Measurements from ENCODE around the gene HIGD1A. TPM values are rescaled to one million over a fixed set of nuclear protein-coding genes. Genes with fewer than 3 reads are reported as not detected.

HIGD1A gene
- total RNA-seq, 1 donor from 2014 or later = 70.5 TPM

DNA sequence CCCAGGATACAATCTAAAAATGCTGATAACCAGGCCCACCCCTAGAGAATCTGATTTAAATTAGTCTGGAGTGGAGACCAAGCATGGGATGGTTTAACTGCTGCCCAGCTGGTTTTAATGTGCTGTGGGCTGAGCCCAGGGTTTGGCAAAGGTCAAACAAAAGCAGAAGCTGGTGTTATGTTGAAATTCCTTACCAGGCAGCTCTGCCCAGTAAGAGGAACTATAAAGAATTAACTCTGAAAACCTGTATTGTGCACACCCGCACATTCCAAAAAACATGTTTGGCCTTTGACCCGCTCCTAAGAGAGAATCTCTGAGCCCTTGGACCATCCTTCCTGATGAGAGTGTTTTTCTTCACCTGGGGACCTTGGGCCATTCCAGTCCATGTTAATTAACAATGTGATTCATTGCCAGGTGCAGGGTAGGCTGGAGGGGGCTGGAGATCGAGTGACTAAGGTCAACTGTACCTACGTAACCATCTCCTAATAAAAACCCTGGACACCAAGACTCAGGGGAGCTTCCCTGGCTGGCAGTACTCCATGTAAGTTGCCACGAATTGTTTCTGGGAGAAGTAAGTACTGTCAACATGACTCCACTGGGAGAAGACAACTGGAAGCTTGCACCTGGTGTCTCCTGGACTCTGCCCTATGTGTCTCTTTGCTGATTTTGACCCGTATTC lies 42.1 kb downstream of the HIGD1A start:
- intact Hi-C loops (cut with micrococcal nuclease) = no loop called here

DNA sequence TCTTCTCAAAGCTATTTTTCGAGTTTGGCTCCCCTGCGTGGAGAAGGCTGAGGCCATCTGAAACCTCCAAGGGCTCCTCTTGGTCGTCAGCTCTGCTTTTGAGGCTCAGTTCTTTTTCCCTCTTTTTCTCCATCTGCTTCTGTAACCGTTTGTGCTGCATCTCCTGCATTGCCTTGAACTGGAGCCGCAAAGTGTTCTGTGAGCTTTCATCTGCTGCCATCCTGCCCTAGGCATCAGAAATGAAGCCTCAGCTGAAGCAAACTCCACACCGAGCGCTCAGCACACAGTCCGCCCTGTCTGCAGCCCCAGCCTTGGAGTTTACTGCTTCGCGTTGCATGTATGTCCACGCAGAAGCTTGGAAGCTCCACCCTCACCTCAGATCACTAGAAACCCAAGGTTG lies 46.2 kb downstream of the HIGD1A start:
- intact Hi-C loops (cut with micrococcal nuclease) = no loop called here

DNA sequence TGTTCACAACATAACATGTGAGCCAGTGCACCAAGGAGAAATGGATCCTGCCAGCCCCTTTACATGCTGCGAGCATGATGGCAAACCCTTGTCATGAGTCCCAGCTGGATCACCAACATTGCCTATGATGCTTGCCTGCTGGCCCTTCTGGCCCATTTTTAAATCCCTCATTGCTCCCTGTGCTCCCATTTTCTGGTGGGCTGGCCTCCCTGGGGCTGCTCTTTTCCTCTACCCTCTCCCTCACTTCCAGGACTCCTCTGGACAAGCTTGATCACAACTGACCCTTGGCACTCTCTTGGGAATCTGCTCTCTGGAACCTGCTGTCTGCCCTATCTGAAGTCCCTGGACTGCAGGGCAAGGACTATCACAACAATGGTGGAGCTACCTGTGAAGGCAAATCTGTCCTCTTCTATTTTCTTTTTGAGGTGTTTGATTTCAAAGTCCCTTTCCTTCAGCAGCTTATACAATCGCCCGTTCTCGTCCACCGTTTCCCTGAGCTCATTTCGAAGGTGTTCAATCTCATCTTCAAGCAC lies 47.5 kb downstream of the HIGD1A start:
- intact Hi-C loops (cut with micrococcal nuclease) = no loop called here

DNA sequence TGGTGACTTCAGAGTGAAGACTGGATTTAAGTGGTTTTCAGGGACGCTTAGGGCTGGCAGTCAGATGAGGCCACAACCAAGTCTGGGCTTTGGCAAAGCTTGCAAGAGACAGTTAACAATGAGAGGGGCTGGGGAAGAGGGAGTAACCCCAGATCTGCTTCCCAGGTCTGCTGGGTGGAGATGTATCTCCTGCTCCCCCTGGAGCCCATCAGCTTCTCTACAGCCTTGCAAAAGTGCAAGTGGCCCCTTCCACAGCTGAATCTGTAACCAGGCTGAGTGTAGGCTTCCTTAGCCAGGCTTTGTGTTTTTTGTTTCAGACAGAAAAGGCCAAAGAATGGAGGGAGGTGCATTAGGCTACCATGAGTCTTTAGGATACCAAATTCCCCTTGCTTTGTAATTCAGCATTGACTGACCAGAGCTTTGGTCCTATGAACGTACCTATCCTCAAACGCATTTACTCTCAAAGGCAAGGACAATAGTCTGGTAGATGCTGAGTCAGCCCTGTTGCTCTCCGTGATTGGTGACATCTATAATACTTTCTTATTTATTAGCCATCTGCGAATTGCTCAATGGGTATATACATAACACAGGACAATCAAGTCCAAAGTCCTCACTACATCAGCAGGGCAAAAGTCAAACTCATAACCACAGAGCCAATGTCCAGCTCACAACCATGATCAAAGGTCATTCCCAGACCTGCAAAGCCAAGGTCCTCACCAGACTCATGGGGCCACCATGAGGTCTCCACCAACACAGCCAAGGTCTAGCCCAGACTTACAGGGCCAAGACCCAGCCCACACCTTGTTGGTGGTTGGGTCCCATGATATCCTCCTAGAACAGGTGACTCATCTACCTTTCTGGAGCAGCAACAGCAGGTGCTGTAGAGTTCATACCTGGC lies 48.4 kb downstream of the HIGD1A start:
- intact Hi-C loops (cut with micrococcal nuclease) = no loop called here

DNA sequence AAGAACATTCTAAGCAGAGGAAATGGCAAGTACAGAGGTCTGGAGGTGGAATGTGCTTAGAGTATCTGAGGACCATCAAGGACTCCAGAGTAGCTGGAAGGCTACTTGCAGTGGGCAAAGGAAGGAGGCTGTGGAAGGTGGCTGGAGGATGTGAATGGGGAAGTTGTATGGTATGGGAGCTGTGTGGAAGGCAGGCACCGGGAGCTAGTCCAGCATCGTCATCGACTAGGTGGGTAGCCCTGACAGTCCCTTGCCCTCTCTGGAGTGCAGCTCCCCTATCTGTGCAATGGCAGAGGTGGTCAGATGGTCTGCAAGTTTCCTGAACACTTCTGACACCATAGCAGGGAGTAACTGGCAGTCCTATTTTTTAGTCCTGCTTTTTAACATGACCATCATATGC lies 50.5 kb downstream of the HIGD1A start:
- intact Hi-C loops (cut with micrococcal nuclease) = no loop called here

DNA sequence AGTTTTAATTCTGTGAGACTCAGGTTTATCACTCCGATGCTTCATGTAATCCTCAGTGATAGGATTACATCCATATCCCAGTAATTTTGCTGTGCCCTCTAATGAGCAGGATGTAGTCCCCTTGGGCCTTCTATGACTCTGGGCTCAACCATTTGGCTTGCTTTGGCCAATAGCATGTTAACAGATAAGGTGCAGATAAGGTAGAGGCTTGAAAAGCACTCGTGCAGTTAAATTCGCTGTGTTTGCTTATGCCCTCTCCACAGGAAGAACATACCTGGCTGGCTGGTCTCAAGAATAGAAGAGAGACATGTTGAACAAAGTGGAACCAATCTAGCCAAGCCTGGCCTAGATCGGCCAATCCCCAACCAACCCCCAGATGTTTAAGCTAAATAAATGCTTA lies 51.3 kb downstream of the HIGD1A start:
- intact Hi-C loops (cut with micrococcal nuclease) = no loop called here

DNA sequence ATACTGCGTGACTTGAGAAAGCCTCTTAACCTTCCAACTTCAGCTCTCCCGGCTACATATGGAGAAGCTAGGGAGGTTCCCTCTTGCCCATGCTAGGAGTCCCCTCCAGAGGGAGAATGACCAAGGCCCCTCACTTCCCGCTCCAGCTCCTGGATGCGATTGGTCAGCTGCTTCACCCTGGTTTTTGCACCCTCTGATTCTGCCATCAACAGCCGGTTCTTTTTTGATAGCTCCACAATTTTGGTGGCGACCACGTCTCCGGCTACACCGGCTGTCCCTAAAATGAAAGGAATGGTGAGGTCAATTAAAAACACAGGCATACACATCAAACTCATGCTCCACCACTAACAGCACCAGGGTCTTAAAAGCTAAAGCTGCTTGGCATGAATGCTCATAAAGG lies 51.8 kb downstream of the HIGD1A start:
- intact Hi-C loops (cut with micrococcal nuclease) = no loop called here

DNA sequence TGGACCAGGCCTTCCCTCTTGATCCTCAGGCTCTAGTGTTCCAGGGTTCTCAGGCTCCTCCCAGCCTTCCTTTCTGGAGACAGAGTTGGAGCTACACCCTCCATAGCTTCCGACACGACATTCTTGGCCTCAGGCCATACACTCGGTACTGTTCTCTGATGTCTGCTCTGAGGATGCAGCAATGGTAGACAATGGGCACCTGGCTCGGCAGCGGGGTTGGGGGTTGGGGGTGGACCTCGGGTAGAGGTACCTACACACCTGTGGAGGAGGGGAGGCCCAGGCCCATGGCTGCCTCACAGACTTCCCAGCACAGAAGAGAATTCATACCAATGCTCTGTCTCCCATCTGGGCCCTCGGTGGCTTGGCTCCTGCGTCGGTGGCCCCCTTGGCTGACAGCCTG lies 52.7 kb downstream of the HIGD1A start:
- intact Hi-C loops (cut with micrococcal nuclease) = no loop called here

DNA sequence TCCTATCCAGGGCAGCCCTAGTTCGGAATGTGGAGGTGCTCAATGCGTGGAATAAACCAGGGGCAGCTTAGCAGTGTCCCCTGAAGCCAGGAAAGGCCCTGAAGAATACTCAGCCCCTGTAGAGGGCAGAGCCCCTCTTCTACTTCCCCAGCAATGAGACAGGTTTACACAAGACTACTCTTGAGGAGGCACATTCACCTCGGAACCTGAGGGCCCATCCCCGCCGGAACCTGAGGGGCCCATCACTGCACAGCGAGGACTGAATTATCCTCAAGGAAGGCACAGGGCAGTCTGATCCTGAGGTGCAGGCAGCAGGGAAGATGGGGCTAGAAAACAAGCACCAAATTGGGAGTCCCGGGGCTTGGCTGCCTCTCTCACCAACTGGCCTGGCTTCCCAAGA lies 53.5 kb downstream of the HIGD1A start:
- intact Hi-C loops (cut with micrococcal nuclease) = no loop called here

DNA sequence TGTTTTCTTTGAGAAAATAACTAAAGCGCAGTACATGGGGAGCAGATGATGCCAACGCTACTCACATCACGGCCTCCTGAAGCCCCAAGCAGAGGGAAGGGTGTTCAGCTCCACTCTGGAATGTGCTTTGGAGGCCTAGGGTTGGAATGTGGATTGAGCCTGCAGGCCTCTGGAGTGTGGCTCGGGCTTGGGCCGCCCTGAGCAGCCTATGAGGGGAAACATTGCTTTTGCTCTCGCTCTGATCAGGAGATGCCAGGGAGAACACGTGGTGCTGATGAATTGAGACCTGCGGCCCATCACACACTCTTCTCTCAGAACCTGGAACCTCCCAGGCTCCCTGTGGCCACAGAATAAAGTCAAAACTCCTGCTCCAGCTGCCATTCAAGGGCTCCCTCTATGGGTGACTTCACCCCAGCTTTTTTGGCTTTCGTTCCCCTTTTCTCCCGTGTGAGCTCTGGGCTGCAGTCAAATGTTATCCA lies 54.5 kb downstream of the HIGD1A start:
- intact Hi-C loops (cut with micrococcal nuclease) = loop anchor here (10.0 kb wide), 1 partner anchor 195 kb away; no protein-coding TSS in a partner anchor

DNA sequence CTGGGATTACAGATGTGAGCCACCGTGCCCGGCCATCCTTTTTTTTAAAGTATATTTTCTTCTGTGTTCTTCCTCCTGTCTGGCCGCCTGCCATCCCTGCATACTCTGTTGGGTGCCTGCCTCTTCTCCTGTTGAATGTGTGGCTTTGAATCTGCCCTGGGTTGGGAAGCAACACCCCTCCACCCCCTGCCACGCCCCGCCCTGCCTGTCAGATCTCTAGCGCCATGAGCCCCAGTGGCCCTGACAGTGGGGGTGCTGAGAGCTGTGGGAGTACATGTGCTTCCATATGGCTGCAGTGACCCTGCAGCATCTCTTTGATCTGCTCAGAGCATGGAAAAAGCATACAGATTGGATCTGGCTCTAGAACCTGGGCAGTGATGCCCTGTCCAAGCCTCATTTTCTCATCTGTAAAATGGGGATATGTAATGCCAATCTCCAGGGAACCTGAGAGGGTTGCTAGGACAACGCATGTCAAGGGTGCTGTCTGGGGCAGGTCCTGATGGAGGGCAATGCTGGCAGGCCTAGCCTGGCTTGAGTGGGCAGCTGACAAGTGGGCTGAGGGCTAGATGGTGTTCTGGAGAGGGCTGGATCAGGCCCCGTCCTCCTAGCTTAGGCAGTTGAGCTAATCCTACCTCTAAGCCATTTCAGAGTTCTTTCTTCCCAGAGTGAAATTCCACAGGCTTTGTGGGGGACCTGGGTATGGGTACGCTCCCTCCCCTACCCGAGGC lies 55.1 kb downstream of the HIGD1A start:
- intact Hi-C loops (cut with micrococcal nuclease) = loop anchor here (10.0 kb wide), 1 partner anchor 194 kb away; no protein-coding TSS in a partner anchor

DNA sequence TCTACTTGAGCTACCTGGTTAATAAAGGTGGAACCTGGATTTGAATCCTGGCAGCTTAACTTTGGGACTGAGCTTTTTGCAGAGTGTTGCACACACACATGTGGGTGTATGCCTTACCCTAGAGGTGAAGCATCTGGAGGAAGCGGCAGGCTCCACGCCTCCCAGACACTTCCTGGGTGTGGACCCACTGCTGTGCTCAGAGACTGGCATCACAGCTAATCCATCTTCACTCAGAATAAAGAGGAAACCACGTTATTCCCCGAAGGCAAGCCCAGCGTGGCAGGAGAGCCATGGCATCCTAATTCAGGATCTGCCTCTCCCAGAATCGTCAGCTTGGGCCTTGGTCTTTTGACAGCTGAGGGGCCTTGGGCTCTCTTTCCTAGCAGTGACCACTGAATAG lies 56.7 kb downstream of the HIGD1A start:
- intact Hi-C loops (cut with micrococcal nuclease) = loop anchor here (10.0 kb wide), 1 partner anchor 193 kb away; no protein-coding TSS in a partner anchor

DNA sequence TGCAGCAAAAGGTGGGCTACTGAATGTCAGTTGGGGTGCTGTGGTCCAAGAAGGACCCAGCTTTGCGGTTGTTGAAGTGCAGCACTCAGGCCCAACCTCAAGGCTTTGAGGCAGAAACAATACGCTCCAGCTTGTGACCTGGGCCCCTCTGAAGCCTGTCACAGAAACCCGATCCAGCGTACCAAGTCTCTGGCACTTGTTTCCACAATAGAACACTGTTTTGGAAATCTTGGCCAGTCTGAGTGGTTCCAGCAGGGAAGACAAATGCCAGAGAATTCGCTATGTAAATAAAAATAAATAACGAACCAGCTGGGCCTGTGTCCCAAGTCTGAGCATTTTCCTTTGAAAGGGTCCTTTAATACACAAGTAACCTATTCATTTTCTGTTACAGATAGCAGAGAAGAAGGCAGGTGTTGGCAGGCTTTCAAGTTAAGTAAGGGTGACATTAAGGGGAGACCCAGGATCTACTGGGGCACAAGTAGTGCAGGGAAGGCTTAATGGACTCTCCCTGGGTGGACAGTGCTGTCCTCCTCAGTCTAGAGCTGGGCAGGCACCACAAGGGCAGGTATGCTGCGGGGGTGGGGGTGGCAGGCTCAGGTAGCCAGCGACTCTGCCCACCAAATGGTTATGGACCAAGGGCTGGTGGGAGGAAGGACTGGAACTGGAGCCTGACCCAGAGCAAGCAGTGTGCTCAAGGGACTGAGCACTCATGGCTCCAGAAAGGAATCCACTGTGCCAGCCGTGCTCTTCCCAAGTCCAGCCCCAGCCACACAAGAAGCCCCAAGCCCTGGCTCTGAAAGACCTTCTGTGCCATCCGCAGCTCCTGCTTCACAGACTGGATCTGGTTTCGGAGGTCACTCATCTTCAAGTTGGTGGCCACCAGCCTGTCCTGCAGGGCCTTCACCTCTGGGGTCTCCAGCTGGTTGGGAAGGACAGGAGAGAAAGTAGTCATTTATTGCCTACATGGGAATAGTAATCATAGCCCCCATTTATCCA lies 57.5 kb downstream of the HIGD1A start:
- intact Hi-C loops (cut with micrococcal nuclease) = loop anchor here (10.0 kb wide), 1 partner anchor 192 kb away; no protein-coding TSS in a partner anchor

DNA sequence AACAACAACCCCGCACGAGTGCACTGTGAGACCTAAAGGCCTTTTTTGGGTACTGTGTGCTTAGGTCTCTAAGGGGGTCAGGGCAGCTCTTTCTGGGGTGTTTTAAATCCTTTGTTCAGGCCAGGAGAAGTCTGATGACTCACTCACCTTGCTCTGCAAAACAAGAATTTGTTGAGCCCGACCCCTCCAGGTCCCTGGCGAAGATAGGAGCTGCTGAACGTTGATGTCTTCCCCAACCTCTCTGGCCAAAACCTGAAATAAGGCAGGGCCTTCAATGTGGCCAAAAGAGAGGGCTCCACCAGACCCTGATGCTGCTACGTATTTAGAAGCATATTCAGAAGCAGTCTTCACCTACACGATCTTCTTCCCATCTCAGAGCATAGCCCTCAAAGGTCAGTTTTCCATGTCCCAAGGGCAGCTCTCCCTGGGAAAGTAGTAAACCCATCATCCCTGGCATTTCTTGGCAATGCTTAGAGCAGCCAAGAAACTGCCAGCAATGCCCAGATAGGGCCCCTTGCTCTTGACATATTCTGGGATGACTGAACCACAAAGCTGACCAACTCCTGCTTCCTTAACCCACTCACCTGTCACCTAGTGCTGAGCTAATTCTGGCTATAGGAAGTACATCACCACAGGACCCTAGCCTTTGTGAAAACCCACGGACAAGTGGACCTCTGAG lies 58.4 kb downstream of the HIGD1A start:
- intact Hi-C loops (cut with micrococcal nuclease) = loop anchor here (2.0 to 10.0 kb wide), 2 partner anchors 107 to 191 kb away; no protein-coding TSS in a partner anchor

DNA sequence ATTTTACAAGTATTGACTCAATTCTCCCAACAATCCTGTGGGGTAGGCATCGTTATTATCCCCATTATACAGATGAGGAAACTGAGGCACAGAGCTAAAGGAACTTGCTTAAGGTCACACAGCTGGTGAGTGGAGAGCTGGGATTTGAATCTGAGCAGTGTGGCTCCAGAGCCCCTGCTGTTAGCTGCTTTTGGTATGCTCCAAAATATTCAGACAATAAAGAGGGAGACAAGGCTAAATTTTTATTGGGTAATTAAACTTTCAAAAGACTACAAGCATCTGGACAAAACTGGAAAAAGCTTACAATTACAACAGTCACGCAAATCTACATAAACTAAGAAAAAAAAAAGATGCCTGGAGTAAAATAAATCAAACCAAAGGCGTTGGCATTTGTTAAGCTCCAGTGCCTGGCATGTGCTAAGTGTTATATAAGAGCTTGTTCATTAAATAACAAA lies 59.0 kb downstream of the HIGD1A start:
- intact Hi-C loops (cut with micrococcal nuclease) = loop anchor here (2.0 to 10.0 kb wide), 2 partner anchors 107 to 191 kb away; no protein-coding TSS in a partner anchor

DNA sequence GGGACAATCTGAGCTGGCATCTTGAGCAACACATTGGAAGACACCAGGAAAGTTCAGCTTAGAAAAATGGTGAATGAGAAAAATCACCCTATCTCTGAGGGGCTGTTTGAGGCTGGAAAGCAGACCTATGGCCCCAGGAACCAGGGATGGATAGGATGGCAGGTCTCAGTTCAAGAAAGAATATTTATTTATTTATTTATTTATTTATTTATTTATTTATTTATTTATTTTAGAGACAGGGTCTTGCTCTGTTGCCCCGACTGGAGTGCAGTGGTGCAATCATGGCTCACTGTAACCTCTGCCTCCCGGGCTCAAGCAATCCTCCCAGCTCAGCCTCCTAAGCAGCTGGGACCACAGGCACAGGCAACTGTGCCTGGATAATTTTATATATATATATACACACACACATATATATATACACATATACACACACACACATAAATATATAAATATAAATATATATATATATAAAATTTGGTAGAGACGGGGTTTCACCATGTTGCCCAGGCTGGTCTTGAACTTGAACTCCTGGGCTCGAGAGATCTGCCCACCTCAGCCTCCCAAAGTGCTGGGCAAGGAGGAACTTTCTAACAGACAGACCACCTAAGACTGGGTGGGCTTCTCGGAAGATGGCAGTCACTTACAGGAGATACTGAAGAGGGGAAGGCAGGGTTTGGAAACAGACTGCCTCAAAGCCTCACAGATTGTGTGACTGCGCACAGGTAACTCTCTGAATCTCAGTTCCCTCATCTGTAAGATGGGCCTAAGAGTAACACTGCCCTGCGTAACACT lies 60.9 kb downstream of the HIGD1A start:
- intact Hi-C loops (cut with micrococcal nuclease) = loop anchor here (10.0 kb wide), 1 partner anchor 189 kb away; no protein-coding TSS in a partner anchor

DNA sequence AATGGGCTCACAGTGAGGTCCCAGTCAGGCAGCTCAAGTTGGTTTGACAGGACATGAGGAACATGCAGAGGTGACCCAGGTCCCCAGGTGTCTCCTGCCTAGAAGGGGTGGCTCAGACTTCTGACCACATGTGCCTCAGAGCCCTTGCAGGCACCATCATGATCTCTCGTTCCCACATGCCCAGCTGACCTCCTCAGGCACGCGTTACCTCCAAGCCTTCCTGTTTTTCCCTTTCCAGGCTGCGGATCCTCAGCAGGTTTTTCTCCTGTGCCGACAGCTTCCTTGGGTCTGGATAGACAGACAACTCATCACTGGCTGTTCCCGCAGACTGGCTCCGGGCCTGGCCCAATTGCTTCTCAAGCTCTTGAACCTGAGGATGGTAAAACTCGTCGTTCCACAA lies 61.6 kb downstream of the HIGD1A start:
- intact Hi-C loops (cut with micrococcal nuclease) = loop anchor here (10.0 kb wide), 1 partner anchor 188 kb away; no protein-coding TSS in a partner anchor

DNA sequence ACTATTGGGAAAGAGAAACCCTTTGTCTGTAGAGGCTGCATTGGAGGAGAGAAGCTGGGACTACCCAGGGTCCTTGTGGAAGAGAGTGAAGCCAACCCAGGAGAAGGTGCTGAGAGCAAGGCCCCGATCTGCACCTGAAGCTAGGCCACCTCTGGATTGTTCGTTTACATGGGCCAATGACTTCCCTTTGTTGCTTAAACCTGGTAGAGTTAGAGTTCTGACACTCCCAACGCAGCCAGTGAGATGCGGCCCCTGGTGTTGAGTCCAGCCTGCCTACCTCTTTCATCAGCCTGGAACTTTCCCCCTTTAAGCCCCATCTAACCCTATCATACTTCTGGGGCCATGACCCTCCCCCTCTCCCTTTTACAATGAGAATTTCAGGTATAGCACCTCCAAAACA lies 62.0 kb downstream of the HIGD1A start:
- intact Hi-C loops (cut with micrococcal nuclease) = loop anchor here (10.0 kb wide), 1 partner anchor 187 kb away; no protein-coding TSS in a partner anchor
